ENCODE measurements around the gene CDC42SE2. TPM values are rescaled to one million over a fixed set of nuclear protein-coding genes. Genes with fewer than 3 reads are reported as not detected.

CDC42SE2 gene, protein sequence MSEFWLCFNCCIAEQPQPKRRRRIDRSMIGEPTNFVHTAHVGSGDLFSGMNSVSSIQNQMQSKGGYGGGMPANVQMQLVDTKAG
- total RNA-seq, result 10 to 100 TPM; 26.8 to 33.3 TPM

DNA sequence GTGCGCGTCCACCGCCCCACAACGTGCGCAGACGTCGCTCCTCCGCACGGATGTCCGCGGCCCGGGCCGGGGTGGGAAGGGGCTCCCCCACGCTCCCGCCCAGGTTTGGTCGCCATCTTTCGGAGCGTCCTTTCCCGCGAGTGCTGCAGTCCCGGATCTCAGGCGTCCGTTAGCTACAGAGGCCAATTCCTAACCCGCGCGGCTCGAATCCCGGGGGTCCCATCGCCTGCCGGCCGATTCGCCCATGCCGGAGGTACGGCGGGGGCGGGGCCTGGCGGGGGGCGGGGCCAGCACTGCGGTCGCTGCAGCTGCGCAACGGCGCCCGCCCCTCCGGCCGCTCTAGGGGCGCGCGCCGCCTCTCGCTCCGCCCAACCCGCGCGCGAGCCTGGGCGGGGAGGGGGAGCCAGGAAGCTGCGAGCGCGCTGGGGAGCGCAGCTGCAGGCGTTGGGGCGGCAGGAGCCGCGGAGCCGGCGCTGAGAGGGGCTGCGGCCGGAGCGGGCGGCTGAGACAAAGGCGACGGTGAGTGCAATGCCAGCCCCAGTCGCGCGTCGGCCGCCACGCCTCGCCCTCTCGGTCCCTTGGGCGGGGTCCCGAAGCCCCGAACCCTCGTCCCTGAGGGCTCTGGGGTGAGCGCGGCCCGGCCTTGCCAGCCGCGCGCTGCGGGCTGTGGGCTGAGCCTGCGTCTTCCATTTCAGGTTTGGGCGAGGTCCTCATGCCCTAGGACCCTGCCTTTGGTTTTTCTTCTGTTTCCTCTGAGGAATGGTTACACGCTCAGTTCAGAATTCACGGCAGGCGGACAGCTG is at the start of gene CDC42SE2:
Gene CDC42SE2 (plus strand): TSS at position 406 of the 803 bp plus-strand sequence. CDS start 95,441 bp downstream, outside the sequence.

Small RNA genes lying within 50 kb of the gene (small RNA-seq; reads per million reads assigned to genes)
- gene AC004777.1, result 0 reads per million in 2 donors
- gene RF02271, result 0 reads per million in 2 donors

Other genes starting within 250 kb of the CDC42SE2 start
- 100 to 1,000 TPM; 159 to 223 TPM for gene HINT1, start 98.8 kb upstream of the CDC42SE2 start, total RNA-seq
- gene LYRM7, start 93.1 kb upstream of the CDC42SE2 start, total RNA-seq, result 1 to 10 TPM; 4.3 to 5.5 TPM